ENCODE data around the gene ARHGAP20.

DNA sequence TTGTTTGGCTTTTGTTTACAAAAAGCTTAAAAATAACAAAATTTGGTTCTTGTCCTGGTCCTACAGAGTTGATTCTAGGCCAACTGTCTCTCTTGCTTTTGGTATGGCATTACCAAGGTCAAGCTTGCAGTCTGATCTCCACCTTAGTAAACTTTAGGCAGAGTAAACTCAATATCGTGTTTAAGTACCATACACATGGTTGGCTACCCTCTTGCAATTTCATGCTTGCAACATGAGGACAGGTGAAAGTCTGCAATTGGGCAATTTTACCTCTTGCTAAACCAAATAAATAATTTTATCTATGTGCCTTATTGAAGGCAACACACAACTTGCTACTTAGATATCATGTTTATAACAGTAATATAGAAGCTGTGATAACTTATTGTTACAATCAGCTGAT, 125.1 kb downstream of the ARHGAP20 start:
- no peak for TF ChIP-seq CTCF (conservative IDR thresholded peaks at IDR 0.05)
- TF ChIP-seq EZH2 (IDR thresholded peaks at IDR 0.05; ENCODE audit: low read depth), result no peak

All from PC-9 (cell line).